Spleen (tissue), 7 donors: ENCODE data around the gene MLH3.

ENCODE experiments used
- CTCF ChIP-seq, 11 experiments: fragments of 200-600 bp in 7 of 11; fragments of 450-650 bp in 4 of 11; sonication (generic) in 4 of 11; IDR thresholded peaks in 8 of 11; conservative IDR thresholded peaks in 3 of 11; 1 replicate in 7 of 11; 2 replicates in 4 of 11; pipeline versions ENCODE4 v1.4.0 to v1.8.0; 2016 to 2021; ENCODE audit warnings: antibody characterized with exemption in 11 of 11, inconsistent platforms in 4 of 11, mild to moderate bottlenecking in 1 of 11
- POLR2A ChIP-seq, 3 donors: fragments of 450-650 bp; IDR thresholded peaks; one replicate each; pipeline ENCODE4 v1.5.1; 2017; ENCODE audit warnings: antibody characterized with exemption in 3 of 3, mild to moderate bottlenecking in 1 of 3
- donor health status: DM: no; HTN: no; CAD: no; lungs with moderate emphysema.
- donor health status: DM: no; HTN: no; CAD: no.
- donor health status: DM: no; HTN: no; CAD: no.

- no peak for TF ChIP-seq CTCF (IDR thresholded peaks at IDR 0.05 in 8 of 11, conservative IDR thresholded peaks at IDR 0.05 in 3 of 11)
- no peak for TF ChIP-seq POLR2A (IDR thresholded peaks at IDR 0.05)
Measured at GRCh38 chr14:75098682-75099081, 47.4 kb upstream of the MLH3 start.
